Activated naive CD8-positive, alpha-beta T cell treated with anti-CD3 and anti-CD28 coated beads, Interleukin-2, amount 10 ng/mL, durations not matched to agents 7 days and 5 days (primary cell): Measurements from ENCODE around the gene ST3GAL6. TPM values are rescaled to one million over a fixed set of nuclear protein-coding genes. Genes with fewer than 3 reads are reported as not detected.

ENCODE experiments used
- ATAC-seq: fragments of 150-1000 bp; cut with Tn5 transposase; one replicate; pipeline ENCODE4 v1.10.0; 2021; ENCODE audit warnings: low read depth, moderate library complexity
- POLR2A ChIA-PET: fragments of 350-600 bp; sonication (Branson Sonifier 250); formaldehyde crosslinking; loops from one replicate; lab custom pipeline; 2021; ENCODE audit warnings: antibody characterized with exemption; lab: Charles Lee
- DNase-seq: peaks from one replicate; pipeline ENCODE4 v3.0.0; 2021
- H3K27ac Mint-ChIP-seq: one replicate; pipeline ENCODE4 v1.8.0; 2022; ENCODE audit warnings: mild to moderate bottlenecking, mixed read lengths
- H3K27me3 Mint-ChIP-seq: one replicate; pipeline ENCODE4 v1.8.0; 2022; ENCODE audit warnings: mild to moderate bottlenecking, moderate library complexity, mixed read lengths
- H3K36me3 Mint-ChIP-seq: one replicate; pipeline ENCODE4 v1.8.0; 2021; ENCODE audit warnings: mild to moderate bottlenecking, mixed read lengths
- H3K4me1 Mint-ChIP-seq: one replicate; pipeline ENCODE4 v1.8.0; 2021; ENCODE audit warnings: mixed read lengths
- H3K4me3 Mint-ChIP-seq: one replicate; pipeline ENCODE4 v1.8.0; 2022; ENCODE audit warnings: mild to moderate bottlenecking, moderate library complexity, mixed read lengths
- H3K9me3 Mint-ChIP-seq: one replicate; pipeline ENCODE4 v1.8.0; 2021; ENCODE audit warnings: mixed read lengths
- total RNA-seq, 2 experiments: library from RNA; stranded (reverse); gene quantifications; one replicate each; pipeline ENCODE4 v1.2.3, GENCODE V29; 2021

ST3GAL6 gene
- total RNA-seq, 2 experiments from 2014 or later: 0.62 to 0.69 TPM

GRCh38 chr3:98770261-98771039 lies 7.3 kb downstream of the ST3GAL6 start:
- H3K4me1 Mint-ChIP-seq: peaks cover 9% of the 10 kb centered on the region
- peaks cover 5% of the 10 kb centered on the region for H3K27me3 Mint-ChIP-seq
- H3K9me3 Mint-ChIP-seq: no peaks in the 10 kb centered on the region
- H3K27ac Mint-ChIP-seq: no peak overlapping the region
- peak overlapping the region; percentile 47 for H3K4me3 Mint-ChIP-seq
- peaks cover 2% of the 10 kb centered on the region for H3K36me3 Mint-ChIP-seq
- ATAC-seq (peak; percentile 75), DNase-seq (peak; percentile 34)
- POLR2A ChIA-PET: no interaction called here

GRCh38 chr3:98772022-98772421 lies 8.9 kb downstream of the ST3GAL6 start:
- Mint-ChIP-seq H3K4me3 (no peak overlapping the region), H3K27ac (no peak overlapping the region), H3K36me3 (peaks cover 2% of the 10 kb centered on the region), H3K9me3 (no peaks in the 10 kb centered on the region), H3K27me3 (peaks cover 5% of the 10 kb centered on the region), H3K4me1 (peaks cover 9% of the 10 kb centered on the region)
- DNase-seq: no peak
- ATAC-seq: no peak
- POLR2A ChIA-PET: no interaction called here

- POLR2A ChIA-PET: no interaction called here
- H3K27ac Mint-ChIP-seq: no peak overlapping the region
- no peaks in the 10 kb centered on the region for H3K36me3 Mint-ChIP-seq
- no peaks in the 10 kb centered on the region for H3K9me3 Mint-ChIP-seq
- ATAC-seq: no peak
- no peak for DNase-seq
- peaks cover 3% of the 10 kb centered on the region for H3K27me3 Mint-ChIP-seq
- H3K4me1 Mint-ChIP-seq: peaks cover 13% of the 10 kb centered on the region
- H3K4me3 Mint-ChIP-seq: no peak overlapping the region
These were observed 12.5 kb downstream of the ST3GAL6 start for GRCh38 chr3:98775459-98776139.

- H3K27ac Mint-ChIP-seq: no peak overlapping the region
- H3K4me3 Mint-ChIP-seq: no peak overlapping the region
- H3K4me1 Mint-ChIP-seq: peaks cover 10% of the 10 kb centered on the region
- ATAC-seq (no peak), DNase-seq (no peak)
- no peaks in the 10 kb centered on the region for H3K9me3 Mint-ChIP-seq
- H3K27me3 Mint-ChIP-seq: peaks cover 3% of the 10 kb centered on the region
- H3K36me3 Mint-ChIP-seq: no peaks in the 10 kb centered on the region
- POLR2A ChIA-PET: no interaction called here
These were observed 13.0 kb downstream of the ST3GAL6 start for GRCh38 chr3:98776140-98776493.

- no peak overlapping the region for H3K27ac Mint-ChIP-seq
- H3K4me1 Mint-ChIP-seq: peaks cover 9% of the 10 kb centered on the region
- DNase-seq: no peak
These were observed 14.1 kb downstream of the ST3GAL6 start for GRCh38 chr3:98777286-98777685.

GRCh38 chr3:98777801-98778220 lies 14.7 kb downstream of the ST3GAL6 start:
- no peak for ATAC-seq
- Mint-ChIP-seq H3K27me3 (peaks cover 3% of the 10 kb centered on the region), H3K4me1 (peaks cover 9% of the 10 kb centered on the region), H3K9me3 (no peaks in the 10 kb centered on the region), H3K36me3 (no peaks in the 10 kb centered on the region), H3K27ac (no peak overlapping the region), H3K4me3 (no peak overlapping the region)
- no peak for DNase-seq
- POLR2A ChIA-PET: no interaction called here

More at GRCh38 chr3:98777286-98777685, 14.1 kb downstream of the ST3GAL6 start:
- no peak for ATAC-seq
- Mint-ChIP-seq H3K36me3 (no peaks in the 10 kb centered on the region), H3K9me3 (no peaks in the 10 kb centered on the region), H3K27me3 (peaks cover 3% of the 10 kb centered on the region), H3K4me3 (no peak overlapping the region)
- POLR2A ChIA-PET: no interaction called here

GRCh38 chr3:98778383-98778782 lies 15.2 kb downstream of the ST3GAL6 start:
- H3K36me3 Mint-ChIP-seq: no peaks in the 10 kb centered on the region
- no peak for ATAC-seq
- H3K9me3 Mint-ChIP-seq: no peaks in the 10 kb centered on the region
- peak overlapping the region; percentile 4 for H3K4me3 Mint-ChIP-seq
- no peak for DNase-seq
- peaks cover 3% of the 10 kb centered on the region for H3K27me3 Mint-ChIP-seq
- POLR2A ChIA-PET: no interaction called here
- H3K27ac Mint-ChIP-seq: no peak overlapping the region
- peaks cover 9% of the 10 kb centered on the region for H3K4me1 Mint-ChIP-seq

- peak; percentile 56 for ATAC-seq
- no peak overlapping the region for H3K27ac Mint-ChIP-seq
These were observed 15.8 kb downstream of the ST3GAL6 start for GRCh38 chr3:98778852-98779413.

GRCh38 chr3:98779541-98780335 lies 16.6 kb downstream of the ST3GAL6 start:
- ATAC-seq: no peak
- Mint-ChIP-seq H3K27me3 (peaks cover 3% of the 10 kb centered on the region), H3K4me3 (no peak overlapping the region), H3K36me3 (no peaks in the 10 kb centered on the region), H3K27ac (no peak overlapping the region), H3K4me1 (peaks cover 9% of the 10 kb centered on the region), H3K9me3 (no peaks in the 10 kb centered on the region)
- POLR2A ChIA-PET: no interaction called here
- no peak for DNase-seq

More at GRCh38 chr3:98778852-98779413, 15.8 kb downstream of the ST3GAL6 start:
- no peak for DNase-seq
- H3K9me3 Mint-ChIP-seq: no peaks in the 10 kb centered on the region
- POLR2A ChIA-PET: no interaction called here
- H3K4me1 Mint-ChIP-seq: peaks cover 9% of the 10 kb centered on the region
- H3K27me3 Mint-ChIP-seq: peaks cover 3% of the 10 kb centered on the region
- H3K4me3 Mint-ChIP-seq: no peak overlapping the region
- no peaks in the 10 kb centered on the region for H3K36me3 Mint-ChIP-seq

GRCh38 chr3:98780343-98780742 lies 17.2 kb downstream of the ST3GAL6 start:
- POLR2A ChIA-PET: no interaction called here
- no peak overlapping the region for H3K4me3 Mint-ChIP-seq
- H3K36me3 Mint-ChIP-seq: no peaks in the 10 kb centered on the region
- peaks cover 4% of the 10 kb centered on the region for H3K27me3 Mint-ChIP-seq
- H3K4me1 Mint-ChIP-seq: peaks cover 9% of the 10 kb centered on the region
- no peak overlapping the region for H3K27ac Mint-ChIP-seq
- ATAC-seq: no peak
- no peaks in the 10 kb centered on the region for H3K9me3 Mint-ChIP-seq
- no peak for DNase-seq

GRCh38 chr3:98782824-98783500 lies 19.8 kb downstream of the ST3GAL6 start:
- Mint-ChIP-seq H3K4me1 (peaks cover 10% of the 10 kb centered on the region), H3K9me3 (no peaks in the 10 kb centered on the region), H3K4me3 (no peak overlapping the region), H3K27me3 (peaks cover 2% of the 10 kb centered on the region), H3K27ac (no peak overlapping the region), H3K36me3 (no peaks in the 10 kb centered on the region)
- POLR2A ChIA-PET: no interaction called here
- ATAC-seq (no peak), DNase-seq (no peak)

GRCh38 chr3:98784042-98784441 lies 20.9 kb downstream of the ST3GAL6 start:
- no peak for DNase-seq
- ATAC-seq: no peak

More at GRCh38 chr3:98784042-98784441, 20.9 kb downstream of the ST3GAL6 start:
- Mint-ChIP-seq H3K36me3 (no peaks in the 10 kb centered on the region), H3K4me3 (no peak overlapping the region), H3K4me1 (peaks cover 4% of the 10 kb centered on the region), H3K27ac (no peak overlapping the region), H3K27me3 (peaks cover 5% of the 10 kb centered on the region), H3K9me3 (no peaks in the 10 kb centered on the region)
- POLR2A ChIA-PET: no interaction called here
